GM21528 (cell line): ENCODE data around the gene ZNF624.

Source experiments
- ATAC-seq: cut with Tn5 transposase; IDR thresholded peaks from one replicate; pipeline ENCODE4 v1.9.1; 2021; ENCODE audit warnings: mild to moderate bottlenecking, moderate library complexity; ENCODE audit not compliant: unreplicated experiment, low FRiP score

ZNF624 gene

GRCh38 chr17:16599537-16599936 lies 54.1 kb downstream of the ZNF624 start:
- no peak for ATAC-seq

GRCh38 chr17:16593356-16594102 lies 60.1 kb downstream of the ZNF624 start:
- no peak for ATAC-seq

DNA sequence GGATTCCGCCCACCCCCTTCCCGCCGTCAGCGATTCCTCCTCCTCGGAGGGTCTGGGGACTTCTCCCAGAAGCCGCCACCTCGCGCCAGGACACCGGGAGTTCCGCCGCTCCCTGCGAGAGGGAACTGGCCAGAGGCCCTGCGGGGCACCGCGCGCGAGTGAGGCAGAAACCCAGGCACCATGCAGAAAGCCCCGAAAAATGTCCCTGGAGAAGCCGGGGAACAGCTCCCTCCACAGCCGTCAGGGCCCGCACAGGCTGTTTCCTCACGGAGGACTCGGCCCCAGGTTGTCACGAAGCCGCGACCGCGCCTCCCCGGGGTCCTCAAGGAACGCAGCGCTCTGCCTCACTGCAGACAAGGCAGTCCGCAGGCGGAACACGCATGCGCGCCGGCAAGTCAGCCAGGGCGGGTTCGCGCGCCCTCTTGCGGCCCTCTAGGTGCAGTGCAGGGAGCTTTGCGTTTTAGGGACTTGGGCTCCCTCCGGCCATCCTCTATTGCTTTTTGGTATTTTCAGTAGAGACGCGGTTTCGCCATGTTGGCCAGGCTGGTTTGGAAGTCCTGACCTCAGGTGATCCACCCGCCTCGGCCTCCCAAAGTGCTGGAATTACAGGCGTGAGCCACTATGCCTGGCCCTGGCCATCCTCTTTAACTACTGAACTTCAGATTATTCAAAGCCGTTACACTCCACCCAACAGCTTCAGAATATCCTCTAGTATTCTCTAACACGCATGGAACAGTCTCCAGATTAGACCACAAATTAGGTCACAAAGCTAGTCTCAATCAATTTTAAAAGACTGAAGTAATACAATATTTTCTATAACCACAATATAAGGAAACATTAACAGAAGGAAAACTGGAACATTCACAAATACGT lies 64.3 kb downstream of the ZNF624 start:
- ATAC-seq: peak; percentile 70

- ATAC-seq: no peak
Observed at GRCh38 chr17:16585796-16586195, 67.9 kb downstream of the ZNF624 start.

DNA sequence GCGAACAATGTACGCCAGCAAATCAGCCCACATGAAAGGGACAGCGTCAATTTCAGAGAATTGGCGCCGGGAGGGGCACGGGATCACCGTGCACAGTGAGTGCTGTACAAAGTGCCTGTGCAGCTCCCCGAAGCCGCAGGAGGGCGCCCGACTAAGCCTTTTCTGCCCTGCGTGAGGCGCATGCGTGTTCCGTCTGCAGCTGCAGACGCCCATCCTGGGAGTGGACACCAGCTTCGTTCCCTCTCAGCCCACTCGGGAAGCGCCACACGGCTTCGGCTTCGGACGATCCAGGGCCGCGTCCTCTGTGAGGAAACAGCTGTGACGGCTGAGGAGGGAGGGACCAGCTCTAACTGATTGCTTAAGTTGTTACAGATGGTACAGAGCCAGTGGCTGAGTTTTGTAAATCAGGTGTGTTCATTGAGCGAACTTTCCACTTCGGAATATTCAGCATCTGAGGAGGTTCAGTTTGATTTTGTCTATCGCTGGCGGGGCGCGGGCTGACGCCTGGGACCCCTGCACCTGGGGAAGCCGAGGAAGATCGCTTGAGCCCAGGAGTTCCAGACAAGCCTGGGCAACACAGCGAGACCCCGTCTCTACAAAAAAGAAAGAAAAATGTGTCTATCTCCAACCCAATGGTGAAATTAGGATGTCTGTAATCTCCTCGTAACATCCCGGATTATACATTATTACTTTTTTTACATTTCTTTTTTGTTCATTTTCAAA lies 69.2 kb downstream of the ZNF624 start:
- no peak for ATAC-seq

- ATAC-seq: no peak
Observed at GRCh38 chr17:16583781-16584180, 69.9 kb downstream of the ZNF624 start.

GRCh38 chr17:16573466-16573865 lies 80.2 kb downstream of the ZNF624 start:
- ATAC-seq: no peak
